Measurements from ENCODE around the gene TM9SF3.

TM9SF3 gene

DNA sequence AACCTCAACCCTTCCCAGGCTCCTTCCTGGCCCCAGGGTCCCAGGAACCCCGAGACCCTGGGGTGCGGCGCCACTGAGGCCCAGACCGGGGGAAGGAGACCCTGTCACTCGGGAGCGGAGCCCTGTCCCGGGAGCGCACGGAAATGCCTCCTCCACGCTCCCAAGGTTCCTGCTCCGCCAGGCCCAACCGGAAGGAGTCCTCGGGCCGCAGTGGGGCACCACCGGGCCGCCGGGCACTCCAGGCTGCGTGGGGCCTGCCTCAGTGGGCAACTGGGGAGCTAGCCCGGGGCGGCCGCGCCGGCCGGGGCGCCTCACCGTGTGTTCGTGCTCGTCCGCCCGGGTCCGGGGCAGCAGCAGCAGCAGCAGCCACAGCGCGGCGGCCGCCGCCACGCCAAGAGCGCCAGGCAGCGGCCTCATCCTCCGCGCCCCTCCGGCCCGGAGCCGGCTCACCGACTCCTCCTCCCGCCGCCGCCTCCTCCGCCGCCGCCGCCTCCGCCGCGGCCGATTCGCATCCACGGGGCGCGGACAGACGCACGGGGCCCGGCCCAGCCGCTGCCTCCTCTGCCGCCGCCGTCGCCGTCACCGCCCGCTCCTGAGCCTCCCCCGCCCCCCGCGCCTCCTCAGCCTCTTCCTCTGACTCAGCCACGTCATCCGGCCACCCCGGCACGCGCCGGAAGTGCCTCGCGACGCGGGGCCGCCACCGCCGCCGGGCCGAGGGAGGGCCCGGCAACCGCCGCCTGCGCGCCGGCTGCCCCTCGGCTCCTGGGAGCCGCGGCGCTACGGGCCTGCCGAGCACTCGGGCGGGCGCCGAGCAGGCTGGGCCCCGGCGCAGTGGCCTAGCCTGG lies at the start of gene TM9SF3:
TM9SF3 (minus strand) TSS at position 594 of the 845 bp plus-strand sequence; CDS start at position 417, 177 bp downstream.
- peak; percentile 62 for DNase-seq

- DNase-seq = no peak
Observed at GRCh38 chr10:96636551-96636950, 49.7 kb upstream of the TM9SF3 start.

- DNase-seq = no peak
Observed at GRCh38 chr10:96632974-96633710, 46.3 kb upstream of the TM9SF3 start.

DNA sequence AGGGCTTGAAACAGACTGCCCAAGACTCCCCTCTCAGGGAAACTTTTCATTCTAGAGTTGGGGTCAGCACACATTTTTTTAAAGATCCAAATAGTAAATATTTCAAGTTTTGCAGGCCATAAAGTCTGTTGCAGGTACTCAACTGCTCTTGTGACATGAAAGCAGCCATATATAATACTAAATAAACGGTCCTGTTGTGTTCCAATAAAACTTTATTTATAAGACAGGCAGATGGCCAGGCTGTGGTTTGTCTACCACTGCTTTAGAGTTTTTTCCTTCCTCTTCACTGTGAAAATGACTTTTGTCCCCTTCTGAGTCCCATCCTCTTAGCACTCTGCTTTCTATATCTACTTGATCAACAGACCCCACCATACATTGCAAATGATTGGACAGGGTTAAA lies 40.5 kb upstream of the TM9SF3 start:
- DNase-seq = no peak

DNA sequence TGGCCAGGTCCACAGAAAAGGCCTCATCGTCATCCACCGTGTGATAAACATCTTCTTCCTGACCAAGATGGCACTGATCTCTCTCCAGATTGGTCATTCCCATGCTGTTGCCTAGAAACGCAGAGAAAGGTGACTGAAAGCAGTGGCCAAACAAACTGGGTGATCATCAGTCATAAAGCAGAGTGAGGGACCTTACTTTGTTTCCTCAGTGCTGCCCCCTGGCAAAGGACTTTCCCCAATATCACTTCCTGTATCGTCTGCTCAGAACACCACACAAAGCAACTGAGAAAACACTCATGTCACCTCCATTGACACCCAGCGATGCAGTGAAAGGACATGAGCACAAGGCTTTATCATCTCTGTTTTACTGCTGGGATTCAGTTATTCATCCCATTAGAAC lies 40.0 kb upstream of the TM9SF3 start:
- DNase-seq = no peak

DNA sequence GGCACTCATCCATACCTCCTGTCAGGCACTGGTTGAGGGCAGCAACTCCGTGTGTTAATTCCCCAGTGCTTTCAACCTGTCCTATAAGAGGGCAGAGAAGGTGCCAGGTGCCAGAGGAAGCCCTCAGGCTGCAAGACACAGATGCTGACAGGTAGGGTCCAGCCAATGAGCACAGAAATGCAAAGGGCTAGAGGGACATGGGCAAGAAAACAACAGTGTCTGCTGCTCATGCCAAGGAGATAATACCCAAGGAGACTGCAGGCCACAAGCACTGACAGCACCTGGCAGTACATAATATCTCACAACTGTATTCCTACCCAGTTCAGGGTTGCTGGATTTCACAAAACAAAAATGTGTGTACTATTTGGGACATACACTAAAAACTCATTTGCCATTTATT lies 38.4 kb upstream of the TM9SF3 start:
- no peak for DNase-seq

DNA sequence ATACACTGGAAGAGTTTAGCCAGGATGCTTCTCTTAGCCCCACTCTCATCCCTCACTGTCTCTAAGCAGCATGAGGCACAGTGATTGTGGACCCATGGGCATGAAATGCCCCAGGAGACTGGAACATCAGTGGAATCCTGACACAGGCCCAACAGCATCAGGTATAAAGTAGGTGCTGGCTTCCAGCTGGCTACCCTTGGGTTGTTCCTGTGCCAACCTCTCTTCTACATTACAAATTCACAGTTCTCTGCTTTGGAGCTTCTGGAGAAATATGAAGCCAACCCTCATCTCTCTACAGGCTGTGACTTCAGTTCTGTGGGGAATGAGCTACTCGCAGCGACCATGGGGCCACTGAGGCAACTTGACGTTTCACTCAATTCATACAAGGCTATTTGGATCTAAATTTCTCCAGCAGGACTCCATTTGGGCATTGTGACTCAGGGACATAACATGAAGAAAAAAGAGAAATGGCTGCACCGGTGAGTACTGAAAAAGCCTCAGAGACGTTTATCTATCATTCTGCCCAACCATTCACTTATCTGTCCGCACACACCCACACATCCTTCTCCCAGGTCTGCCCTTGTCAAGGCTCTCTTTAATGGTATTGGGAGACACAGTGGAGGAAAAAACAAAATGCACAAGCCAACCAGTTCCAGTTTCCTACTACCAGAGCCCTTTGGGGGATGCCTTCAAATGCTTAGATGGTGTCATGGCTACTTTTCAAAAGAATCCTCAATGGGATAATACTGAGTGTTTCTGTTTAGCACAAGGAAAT lies 35.4 kb upstream of the TM9SF3 start:
- DNase-seq = no peak

GRCh38 chr10:96619796-96620773 lies 33.3 kb upstream of the TM9SF3 start:
- DNase-seq = no peak

- no peak for DNase-seq
Observed at GRCh38 chr10:96619120-96619519, 32.3 kb upstream of the TM9SF3 start.

DNA sequence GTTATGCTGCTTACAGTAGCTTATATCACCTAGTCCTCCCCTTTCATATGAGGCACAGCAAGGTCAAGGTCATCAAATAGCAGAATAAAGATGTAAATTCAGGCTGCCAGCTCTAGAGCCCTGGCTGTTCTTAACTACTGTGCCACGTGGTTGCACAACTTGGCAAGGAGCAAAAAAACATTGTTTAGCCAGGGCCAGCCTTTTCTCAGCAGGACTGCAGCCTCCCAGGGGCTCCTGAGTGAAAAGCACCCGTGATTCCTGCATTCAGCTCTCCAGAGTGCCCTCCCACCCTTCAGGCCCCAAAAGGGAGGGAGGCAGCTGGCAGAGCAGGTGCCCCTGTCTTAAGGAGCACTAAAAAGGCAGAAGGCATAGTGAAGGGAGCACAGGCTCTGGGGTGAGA lies 31.8 kb upstream of the TM9SF3 start:
- no peak for DNase-seq

- no peak for DNase-seq
Observed at GRCh38 chr10:96616961-96617360, 30.1 kb upstream of the TM9SF3 start.

DNA sequence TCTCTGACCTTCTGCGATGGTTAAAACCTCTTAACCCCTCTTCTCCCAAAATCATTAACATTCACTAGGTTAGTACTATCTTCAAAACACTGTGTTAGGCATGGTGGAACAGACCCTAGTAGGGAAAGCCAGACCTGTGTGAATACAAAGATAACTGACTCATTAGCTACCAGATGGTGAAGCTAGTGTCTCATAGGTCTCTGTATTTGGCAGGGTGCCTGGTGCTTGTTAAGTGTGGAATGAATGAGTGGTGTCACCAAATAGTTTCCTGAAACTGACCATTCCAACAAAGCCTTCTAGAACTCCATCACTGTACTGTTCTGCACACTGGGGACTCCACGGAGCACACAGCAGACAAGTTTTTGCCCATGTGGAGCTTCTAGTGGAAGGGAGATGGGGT lies 27.7 kb upstream of the TM9SF3 start:
- DNase-seq = no peak

- no peak for DNase-seq
Observed at GRCh38 chr10:96613576-96613975, 26.8 kb upstream of the TM9SF3 start.

- no peak for DNase-seq
Observed at GRCh38 chr10:96612055-96612830, 25.4 kb upstream of the TM9SF3 start.

DNA sequence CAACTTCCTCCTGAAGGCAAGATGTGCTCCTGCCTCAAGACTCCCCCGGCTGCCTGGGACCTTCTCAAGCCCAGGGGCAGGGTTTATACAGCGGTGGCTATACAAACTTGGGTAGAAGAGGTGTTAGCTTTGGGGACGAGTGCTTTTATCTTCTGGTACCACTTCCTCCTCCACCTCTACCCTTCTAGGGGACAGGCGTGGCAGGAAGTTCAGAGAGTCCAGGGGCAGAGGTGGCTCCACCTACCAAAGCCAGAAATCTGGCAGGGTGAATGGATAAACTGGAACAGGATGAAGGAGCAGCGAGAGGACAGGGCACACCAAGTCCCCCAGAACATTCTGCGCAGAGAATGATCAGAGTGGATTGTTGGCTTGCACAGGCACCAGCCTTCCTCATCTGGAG lies 24.0 kb upstream of the TM9SF3 start:
- DNase-seq = no peak

DNA sequence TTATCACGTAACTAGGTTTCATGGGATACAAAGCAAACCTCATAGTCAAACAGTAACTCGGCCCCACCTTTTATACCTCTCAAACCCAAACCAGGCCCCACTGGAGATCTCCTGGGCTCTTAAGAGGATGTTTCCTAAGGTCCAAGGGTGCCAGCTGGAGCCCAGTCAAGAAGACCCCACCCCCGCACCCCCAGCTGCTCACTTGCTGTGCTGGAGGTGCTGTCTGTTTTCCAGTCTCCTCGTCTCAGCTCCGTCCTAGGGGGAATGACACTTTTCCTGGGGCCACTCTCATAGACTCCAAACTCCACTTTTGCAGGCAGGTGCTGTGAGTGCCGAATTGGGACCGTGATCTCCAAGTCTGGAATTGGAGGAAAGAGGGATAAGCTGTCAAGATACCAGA lies 22.7 kb upstream of the TM9SF3 start:
- DNase-seq = no peak

- no peak for DNase-seq
Observed at GRCh38 chr10:96608805-96609204, 22.0 kb upstream of the TM9SF3 start.

- DNase-seq = no peak
Observed at GRCh38 chr10:96608262-96608661, 21.4 kb upstream of the TM9SF3 start.

DNA sequence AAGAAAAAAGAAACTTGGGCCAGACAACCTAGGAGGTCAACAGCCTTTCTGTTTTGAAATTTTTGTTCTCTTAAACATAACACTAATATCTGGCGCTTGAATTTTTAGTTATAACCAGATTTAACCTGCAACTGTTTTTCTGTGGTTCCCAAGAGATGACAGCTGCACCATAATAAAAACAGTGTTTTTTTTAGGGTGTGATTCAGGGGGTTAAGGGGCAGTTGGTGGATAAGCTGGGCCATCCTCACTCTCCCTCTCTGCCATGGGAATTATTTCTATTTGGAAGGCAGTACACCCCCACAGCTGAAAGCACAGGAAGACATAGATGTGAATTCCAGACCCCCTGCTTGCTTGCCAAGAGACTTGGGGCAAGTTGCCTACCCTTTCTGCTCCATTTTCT lies 20.1 kb upstream of the TM9SF3 start:
- no peak for DNase-seq

GRCh38 chr10:96606216-96606615 lies 19.4 kb upstream of the TM9SF3 start:
- DNase-seq = no peak

GRCh38 chr10:96600337-96600736 lies 13.5 kb upstream of the TM9SF3 start:
- no peak for DNase-seq

All from NCI-H1105 (cell line).